Transverse colon (tissue), 4 donors: ENCODE measurements around the gene RSPH10B2. TPM values are rescaled to one million over a fixed set of nuclear protein-coding genes. Genes with fewer than 3 reads are reported as not detected.
"Not testable (repeated sequence)": the region's sequence is repeated elsewhere in the genome, so short reads cannot be mapped to it uniquely, and the experiment has no call there.

Experiments
- DNase-seq: peaks from one replicate; pipeline ENCODE4 v3.0.0-alpha.2; 2019
- H3K27ac ChIP-seq, 4 donors: fragments of 200-600 bp; sonication (generic); 2 replicates each; pipeline ENCODE4 v1.5.1; 2016 to 2018; ENCODE audit warnings: inconsistent platforms in 4 of 4
- H3K27me3 ChIP-seq: fragments of 200-600 bp; sonication (generic); 2 replicates; pipeline ENCODE4 v1.5.1; 2017; ENCODE audit warnings: inconsistent platforms
- H3K36me3 ChIP-seq, 4 donors: fragments of 200-600 bp; sonication (generic); 2 replicates each; pipeline ENCODE4 v1.5.1; 2017 to 2019; ENCODE audit warnings: inconsistent platforms in 4 of 4
- H3K4me1 ChIP-seq, 4 donors: fragments of 200-600 bp; sonication (generic); 2 replicates each; pipeline ENCODE4 v1.5.1; 2017 to 2020; ENCODE audit warnings: inconsistent platforms in 4 of 4
- H3K4me3 ChIP-seq, 4 donors: fragments of 200-600 bp; sonication (generic); 1 replicate in 1 of 4; 2 replicates in 3 of 4; pipeline versions ENCODE4 v1.5.1 to v1.6.1; 2017 to 2019; ENCODE audit warnings: inconsistent platforms in 4 of 4
- H3K9me3 ChIP-seq, 2 donors: fragments of 200-600 bp; sonication (generic); 2 replicates each; pipeline ENCODE4 v1.5.1; 2017 to 2019; ENCODE audit warnings: inconsistent platforms in 2 of 2
- CTCF ChIP-seq, 5 experiments: fragments of 200-600 bp in 3 of 5; fragments of 450-650 bp in 2 of 5; sonication (generic) in 3 of 5; IDR thresholded peaks; 1 replicate in 2 of 5; 2 replicates in 3 of 5; pipeline ENCODE4 v1.5.1; 2016 to 2017; ENCODE audit warnings: antibody characterized with exemption in 5 of 5, inconsistent platforms in 3 of 5, mild to moderate bottlenecking in 2 of 5, moderate library complexity in 1 of 5
- EP300 ChIP-seq: sonication (generic); formaldehyde crosslinking; IDR thresholded peaks from one replicate; pipeline ENCODE4 v1.6.1; 2017; ENCODE audit warnings: antibody characterized with exemption, low read depth
- POLR2A ChIP-seq: fragments of 450-650 bp; IDR thresholded peaks from one replicate; pipeline ENCODE4 v1.6.1; 2016; ENCODE audit warnings: antibody characterized with exemption, mild to moderate bottlenecking, moderate library complexity
- POLR2AphosphoS5 ChIP-seq, 3 donors: sonication (generic); formaldehyde crosslinking; IDR thresholded peaks; one replicate each; pipeline ENCODE4 v1.6.1; 2016; ENCODE audit warnings: antibody characterized with exemption in 3 of 3
- WGBS, 2 donors: methylation state at CpG; one replicate each; pipeline ENCODE4 v1.1.5; 2018; ENCODE audit warnings: low coverage in 1 of 2; 5-methylcytosine and 5-hydroxymethylcytosine counted together
- in situ Hi-C, 4 donors: fragments of 200-750 bp; cut with MboI; loops; one replicate each; pipeline versions ENCODE4 v1.15.0 to v1.15.1; 2017; ENCODE audit warnings: low sequenced_read_pairs in 3 of 4, low pct_ligation_motif_present in 1 of 4, low pct_unique_long_range_greater_than_20kb in 1 of 4
- intact Hi-C: fragments of 100-400 bp; cut with DNase I; formaldehyde crosslinking; loops from one replicate; pipeline ENCODE4 v1.15.1; 2023; ENCODE audit warnings: low total_unique reads
- total RNA-seq, 4 donors: library from RNA; depleted of rRNA; stranded (reverse); fragments of >200 nt; gene quantifications; one replicate each; pipeline ENCODE4 v1.1.0, GENCODE V29; 2016

RSPH10B2 gene
- total RNA-seq, result under 1 TPM in 1 of 4 donors, not detected in 3; 0.68 TPM

- DNase-seq, H3K27me3 ChIP-seq, intact Hi-C loops, H3K27ac ChIP-seq, H3K4me3 ChIP-seq, in situ Hi-C loops, H3K9me3 ChIP-seq, H3K4me1 ChIP-seq, H3K36me3 ChIP-seq: not testable (repeated sequence)
- WGBS, 2 donors, result 6% methylated on average over 3 of the region's 38 CpGs; no CpG with 5 or more reads in 1 of the 2 donors
Measured at GRCh38 chr7:6753964-6754363, at the start of gene RSPH10B2. RSPH10B2 (plus strand) TSS chr7:6754103; CDS start chr7:6757678, 3,575 bp downstream.

GRCh38 chr7:6705959-6706665 is 47.8 kb upstream of the RSPH10B2 start:
- H3K27me3 ChIP-seq, result peaks cover 4% of the 10 kb centered on the region
- WGBS, 2 donors, result 0 to 1% methylated on average over 4 to 42 of the region's 47 CpGs
- H3K9me3 ChIP-seq, result peaks cover 0 to 6% of the 10 kb centered on the region in 2 donors
- TF ChIP-seq CTCF (IDR thresholded peaks at IDR 0.05), result no peak
- no peak for TF ChIP-seq EP300
- in situ Hi-C loops (no loop called here), intact Hi-C loops (no loop called here)
- H3K27ac ChIP-seq, result peak overlapping the region; percentile 86 to 95 (median 92)
- peaks cover 0 to 27% (median 8%) of the 10 kb centered on the region in 4 donors for H3K36me3 ChIP-seq
- peak overlapping the region; percentile 86 to 100 (median 96) for H3K4me3 ChIP-seq
- peak; percentile 16 for DNase-seq
- H3K4me1 ChIP-seq, result peaks cover 6 to 19% (median 12%) of the 10 kb centered on the region in 4 donors

GRCh38 chr7:6706666-6707407 is 47.1 kb upstream of the RSPH10B2 start, which contains the start of gene ZNF12:
ZNF12 (minus strand) TSS chr7:6706947; CDS start chr7:6705173, 1,774 bp downstream.
- intact Hi-C loops, result no loop called here
- peak within 1 kb of the TSS; percentile 86 to 95 (median 92) for H3K27ac ChIP-seq
- H3K9me3 ChIP-seq, result peaks cover 0 to 6% of the 10 kb centered on the region in 2 donors
- H3K4me1 ChIP-seq, result peaks cover 6 to 19% (median 12%) of the 10 kb centered on the region in 4 donors
- H3K4me3 ChIP-seq, result peak within 1 kb of the TSS; percentile 86 to 100 (median 96)
- DNase-seq, result peak; percentile 98
- peaks cover 4% of the 10 kb centered on the region for H3K27me3 ChIP-seq
- in situ Hi-C loops, result no loop called here
- 2 to 50% methylated on average over 1 to 62 of the region's 65 CpGs for WGBS, 2 donors
- TF ChIP-seq EP300 (no peak), POLR2AphosphoS5 (IDR thresholded peaks at IDR 0.05) (peak; percentile 81 to 90 (median 89)), POLR2A (peak; percentile 73)
- H3K36me3 ChIP-seq, result peaks cover 0 to 20% (median 7%) of the 10 kb centered on the region in 4 donors

- TF ChIP-seq CTCF (IDR thresholded peaks at IDR 0.05) (no peak), POLR2A (no peak), EP300 (no peak), POLR2AphosphoS5 (IDR thresholded peaks at IDR 0.05) (no peak)
- WGBS, 2 donors, result 80 to 95% methylated on average over 1 to 3 of the region's 3 CpGs
- peaks cover 0 to 14% (median 5%) of the 10 kb centered on the region in 4 donors for H3K36me3 ChIP-seq
- H3K9me3 ChIP-seq, result peaks cover 0 to 6% of the 10 kb centered on the region in 2 donors
- in situ Hi-C loops (no loop called here), intact Hi-C loops (no loop called here)
- H3K4me1 ChIP-seq, result peaks cover 6 to 19% (median 12%) of the 10 kb centered on the region in 4 donors
- peaks cover 4% of the 10 kb centered on the region for H3K27me3 ChIP-seq
- H3K4me3 ChIP-seq, result no peak overlapping the region
- H3K27ac ChIP-seq, result no peak overlapping the region
- DNase-seq, result no peak
Measured at GRCh38 chr7:6708304-6708703, 45.6 kb upstream of the RSPH10B2 start.

GRCh38 chr7:6709808-6710207 is 44.1 kb upstream of the RSPH10B2 start:
- peaks cover 0 to 2% (median 0%) of the 10 kb centered on the region in 4 donors for H3K36me3 ChIP-seq
- no peak overlapping the region for H3K4me3 ChIP-seq
- in situ Hi-C loops (no loop called here), intact Hi-C loops (no loop called here)
- no peak overlapping the region for H3K27ac ChIP-seq
- peaks cover 4% of the 10 kb centered on the region for H3K27me3 ChIP-seq
- 79 to 100% methylated on average over 1 to 6 of the region's 6 CpGs for WGBS, 2 donors
- TF ChIP-seq POLR2AphosphoS5 (IDR thresholded peaks at IDR 0.05) (no peak), EP300 (no peak)
- no peak for DNase-seq
- peaks cover 6 to 16% (median 11%) of the 10 kb centered on the region in 4 donors for H3K4me1 ChIP-seq
- no peaks in the 10 kb centered on the region for H3K9me3 ChIP-seq
